ENCODE data around the gene TOR2A.

- TF ChIP-seq CTCF (IDR thresholded peaks at IDR 0.05): no peak
- TF ChIP-seq POLR2A (IDR thresholded peaks at IDR 0.05): no peak
Measured at GRCh38 chr9:127684576-127684975, 50.5 kb downstream of the TOR2A start.

All from heart left ventricle (tissue), 13 donors.